Activated CD8-positive, alpha-beta T cell treated with anti-CD3 and anti-CD28 coated beads for 36 hours (primary cell): ENCODE data around the gene CLDN14. TPM values are rescaled to one million over a fixed set of nuclear protein-coding genes. Genes with fewer than 3 reads are reported as not detected.

Experiments used
- ATAC-seq: fragments of 200-7000 bp; cut with Tn5 transposase; one replicate; pipeline ENCODE4 v1.10.0; 2021; ENCODE audit warnings: mild to moderate bottlenecking, moderate library complexity
- CTCF ChIA-PET: fragments of 350-600 bp; sonication (Branson Sonifier 250); formaldehyde crosslinking; loops from one replicate; lab custom pipeline; 2021; ENCODE audit warnings: antibody characterized with exemption; lab: Charles Lee
- POLR2A ChIA-PET: fragments of 350-600 bp; sonication (Branson Sonifier 250); formaldehyde crosslinking; loops from one replicate; lab custom pipeline; 2021; ENCODE audit warnings: antibody characterized with exemption; lab: Charles Lee
- DNase-seq: peaks from one replicate; pipeline ENCODE4 v3.0.0-alpha.2; 2020
- H3K27ac Mint-ChIP-seq: one replicate; pipeline ENCODE4 v1.8.0; 2021; ENCODE audit warnings: mild to moderate bottlenecking, mixed read lengths
- H3K27me3 Mint-ChIP-seq: one replicate; pipeline ENCODE4 v1.8.0; 2021; ENCODE audit warnings: mixed read lengths
- H3K36me3 Mint-ChIP-seq: one replicate; pipeline ENCODE4 v1.8.0; 2021; ENCODE audit warnings: low read depth, mixed read lengths
- H3K4me1 Mint-ChIP-seq: one replicate; pipeline ENCODE4 v1.8.0; 2021; ENCODE audit warnings: low read depth, mixed read lengths
- H3K4me3 Mint-ChIP-seq: one replicate; pipeline ENCODE4 v1.8.0; 2021; ENCODE audit warnings: mild to moderate bottlenecking, moderate library complexity, mixed read lengths
- H3K9me3 Mint-ChIP-seq: one replicate; pipeline ENCODE4 v1.8.0; 2021; ENCODE audit warnings: mixed read lengths
- intact Hi-C: fragments of 100-400 bp; cut with micrococcal nuclease; formaldehyde crosslinking; loops from one replicate; pipeline ENCODE4 v1.10.0; 2022
- total RNA-seq, 2 experiments: library from RNA; stranded (reverse); gene quantifications; one replicate each; pipeline ENCODE4 v1.2.3, GENCODE V29; 2021
- TF ChIP-seq, protein P1 (sequence below): fragments of 200-600 bp; IDR thresholded peaks from one replicate; pipeline ENCODE4 v1.8.0; 2022; ENCODE audit warnings: antibody characterized with exemption, mild to moderate bottlenecking

The CLDN14 gene
- total RNA-seq, 2 experiments from 2014 or later, result not detected

DNA sequence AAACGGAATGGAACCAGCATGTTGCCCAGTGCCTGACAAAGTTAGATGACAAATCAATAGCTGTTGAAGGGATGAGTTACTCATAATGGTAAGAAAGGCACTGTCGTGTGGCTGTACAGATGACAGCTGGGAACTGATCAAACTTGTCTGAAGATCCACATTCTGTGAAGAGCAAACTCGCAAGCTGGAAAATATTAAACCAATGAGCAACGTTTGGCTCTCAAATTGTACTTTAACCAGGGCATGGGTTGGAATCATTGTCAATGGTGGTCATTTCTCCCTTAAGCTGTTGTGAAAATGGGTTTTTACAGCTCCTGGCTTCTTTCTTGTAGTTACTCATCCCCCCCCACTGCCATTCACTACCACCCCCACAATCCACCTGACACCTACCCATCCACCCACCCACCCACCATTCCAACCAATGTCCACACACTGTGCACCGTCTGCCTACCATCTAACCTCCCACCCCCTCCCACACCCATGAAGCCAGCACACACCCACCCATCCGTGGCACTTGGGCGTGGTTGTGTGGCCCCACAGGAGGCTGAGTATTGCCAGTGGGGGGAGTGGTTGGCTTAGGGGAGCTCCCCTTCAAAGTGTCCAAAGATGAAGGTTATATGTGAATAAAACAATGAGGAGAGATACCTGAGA, 46.7 kb downstream of the CLDN14 start:
- DNase-seq, result no peak
- ChIA-PET POLR2A (interaction anchor here (0.6 kb wide), 1 partner anchor 104 kb away, joined by 3 read pairs; no protein-coding TSS in a partner anchor), CTCF (interaction anchor here (1.3 to 2.2 kb wide), 2 partner anchors 11 to 13 kb away, joined by 3 to 6 read pairs; no protein-coding TSS in a partner anchor)
- Mint-ChIP-seq H3K27ac (no peak overlapping the region), H3K4me1 (peaks cover 17% of the 10 kb centered on the region), H3K9me3 (peaks cover 4% of the 10 kb centered on the region), H3K27me3 (peaks cover 25% of the 10 kb centered on the region), H3K4me3 (no peak overlapping the region), H3K36me3 (no peaks in the 10 kb centered on the region)
- intact Hi-C loops, result no loop called here
- TF ChIP-seq, protein P1, sequence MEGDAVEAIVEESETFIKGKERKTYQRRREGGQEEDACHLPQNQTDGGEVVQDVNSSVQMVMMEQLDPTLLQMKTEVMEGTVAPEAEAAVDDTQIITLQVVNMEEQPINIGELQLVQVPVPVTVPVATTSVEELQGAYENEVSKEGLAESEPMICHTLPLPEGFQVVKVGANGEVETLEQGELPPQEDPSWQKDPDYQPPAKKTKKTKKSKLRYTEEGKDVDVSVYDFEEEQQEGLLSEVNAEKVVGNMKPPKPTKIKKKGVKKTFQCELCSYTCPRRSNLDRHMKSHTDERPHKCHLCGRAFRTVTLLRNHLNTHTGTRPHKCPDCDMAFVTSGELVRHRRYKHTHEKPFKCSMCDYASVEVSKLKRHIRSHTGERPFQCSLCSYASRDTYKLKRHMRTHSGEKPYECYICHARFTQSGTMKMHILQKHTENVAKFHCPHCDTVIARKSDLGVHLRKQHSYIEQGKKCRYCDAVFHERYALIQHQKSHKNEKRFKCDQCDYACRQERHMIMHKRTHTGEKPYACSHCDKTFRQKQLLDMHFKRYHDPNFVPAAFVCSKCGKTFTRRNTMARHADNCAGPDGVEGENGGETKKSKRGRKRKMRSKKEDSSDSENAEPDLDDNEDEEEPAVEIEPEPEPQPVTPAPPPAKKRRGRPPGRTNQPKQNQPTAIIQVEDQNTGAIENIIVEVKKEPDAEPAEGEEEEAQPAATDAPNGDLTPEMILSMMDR, result no peak
- ATAC-seq, result no peak

DNA sequence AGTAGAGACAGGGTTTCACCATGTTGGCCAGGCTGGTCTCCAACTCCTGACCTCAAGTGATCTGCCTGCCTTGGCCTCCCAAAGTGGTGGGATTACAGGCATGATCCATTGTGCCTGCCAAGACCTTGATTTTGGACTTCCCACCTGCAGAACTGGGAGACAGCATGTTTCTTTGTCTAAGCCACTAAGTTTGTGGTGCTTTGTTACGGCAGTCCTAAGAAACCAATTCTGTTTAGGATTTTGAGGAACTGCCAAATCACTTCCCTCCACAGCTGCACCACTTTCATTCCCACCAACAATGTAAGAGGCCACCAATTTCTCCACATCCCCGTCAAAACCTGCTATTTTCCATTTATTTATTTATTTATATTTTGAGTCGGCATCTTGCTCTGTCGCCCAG, 48.7 kb downstream of the CLDN14 start:
- H3K27me3 Mint-ChIP-seq, result peaks cover 19% of the 10 kb centered on the region
- H3K4me3 Mint-ChIP-seq, result no peak overlapping the region
- ATAC-seq, result no peak
- H3K36me3 Mint-ChIP-seq, result no peaks in the 10 kb centered on the region
- no peak for DNase-seq
- ChIA-PET POLR2A (no interaction called here), CTCF (no interaction called here)
- TF ChIP-seq, protein P1, result no peak
- H3K27ac Mint-ChIP-seq, result no peak overlapping the region
- no peaks in the 10 kb centered on the region for H3K9me3 Mint-ChIP-seq
- intact Hi-C loops, result no loop called here
- peaks cover 15% of the 10 kb centered on the region for H3K4me1 Mint-ChIP-seq

DNA sequence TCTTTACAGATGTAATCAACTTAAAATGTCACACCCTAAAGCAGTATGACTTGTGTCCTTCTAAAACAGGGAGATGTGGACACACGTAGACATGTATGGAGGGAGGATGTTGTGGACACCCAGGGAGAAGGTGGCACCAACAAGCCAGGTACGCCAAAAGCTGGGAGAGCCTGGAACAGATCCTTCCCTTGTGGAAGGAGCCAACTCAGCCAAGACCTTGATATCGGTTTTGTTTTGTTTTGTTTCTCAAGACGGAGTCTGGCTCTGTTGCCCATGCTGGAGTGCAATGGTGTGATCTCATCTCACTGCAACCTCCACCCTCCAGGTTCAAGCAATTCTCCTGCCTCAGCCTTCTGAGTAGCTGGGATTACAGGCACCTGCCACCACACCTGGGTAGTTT, 49.1 kb downstream of the CLDN14 start:
- H3K4me3 Mint-ChIP-seq, result peak overlapping the region; percentile 54
- intact Hi-C loops, result no loop called here
- no peaks in the 10 kb centered on the region for H3K36me3 Mint-ChIP-seq
- ChIA-PET POLR2A (no interaction called here), CTCF (interaction anchor here (1.3 kb wide), 1 partner anchor 11 kb away, joined by 4 read pairs; no protein-coding TSS in a partner anchor)
- TF ChIP-seq, protein P1, result no peak
- DNase-seq (no peak), ATAC-seq (no peak)
- H3K27me3 Mint-ChIP-seq, result peaks cover 19% of the 10 kb centered on the region
- H3K27ac Mint-ChIP-seq, result no peak overlapping the region
- H3K4me1 Mint-ChIP-seq, result peaks cover 15% of the 10 kb centered on the region
- H3K9me3 Mint-ChIP-seq, result no peaks in the 10 kb centered on the region

DNA sequence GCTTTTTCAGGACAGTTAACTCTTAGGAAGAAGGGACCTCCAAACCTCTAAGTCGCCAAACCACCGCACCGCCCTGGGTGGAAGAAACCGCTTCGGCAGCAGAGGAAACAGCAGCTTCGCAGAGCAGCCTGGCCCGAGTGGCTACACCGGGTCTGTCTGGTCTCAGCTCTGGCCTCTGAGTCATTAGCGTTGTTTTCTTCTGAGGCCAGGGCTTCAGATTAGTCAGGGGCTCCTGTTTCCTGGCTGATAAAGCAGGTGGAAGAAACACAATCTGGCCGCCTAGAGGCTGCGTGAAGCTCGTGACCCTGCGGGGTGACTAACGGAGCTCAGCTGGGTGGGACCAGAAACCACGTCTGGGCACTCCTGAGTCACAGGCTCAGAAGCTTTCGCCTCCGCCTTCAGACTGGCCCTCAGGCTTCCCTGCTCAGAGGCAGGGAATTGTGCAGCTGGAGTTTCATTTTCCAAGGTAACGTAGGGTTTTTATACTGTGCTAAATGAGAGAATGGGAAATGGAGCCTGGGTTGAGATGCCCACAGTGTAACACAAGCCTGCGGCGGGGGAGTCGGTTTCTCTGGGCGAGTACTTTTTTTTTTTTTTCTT, 49.9 kb downstream of the CLDN14 start:
- Mint-ChIP-seq H3K9me3 (no peaks in the 10 kb centered on the region), H3K27ac (peak overlapping the region; percentile 87), H3K27me3 (peaks cover 19% of the 10 kb centered on the region), H3K36me3 (no peaks in the 10 kb centered on the region), H3K4me3 (peak overlapping the region; percentile 69), H3K4me1 (peaks cover 15% of the 10 kb centered on the region)
- intact Hi-C loops, result no loop called here
- ChIA-PET CTCF (interaction anchor here (1.1 to 1.6 kb wide), 4 partner anchors 9 to 318 kb away, joined by 3 to 4 read pairs (median 3); no protein-coding TSS in a partner anchor), POLR2A (interaction anchor here (0.9 kb wide), 1 partner anchor 16 kb away, joined by 3 read pairs; no protein-coding TSS in a partner anchor)
- ATAC-seq, result peak; percentile 98
- peak; percentile 93 for DNase-seq
- TF ChIP-seq, protein P1, result no peak
